Activated CD4-positive, alpha-beta T cell treated with anti-CD3 and anti-CD28 coated beads, Interleukin-2, amount 10 ng/mL, durations not matched to agents 7 days and 5 days (primary cell): ENCODE results near the gene SLC49A4. TPM values are rescaled to one million over a fixed set of nuclear protein-coding genes. Genes with fewer than 3 reads are reported as not detected.

ENCODE experiments used
- CTCF ChIA-PET: fragments of 350-600 bp; sonication (Branson Sonifier 250); formaldehyde crosslinking; loops from one replicate; lab custom pipeline; 2021; ENCODE audit warnings: antibody characterized with exemption; lab: Charles Lee
- POLR2A ChIA-PET: fragments of 350-600 bp; sonication (Branson Sonifier 250); formaldehyde crosslinking; loops from one replicate; lab custom pipeline; 2021; ENCODE audit warnings: antibody characterized with exemption; lab: Charles Lee
- DNase-seq: peaks from one replicate; pipeline ENCODE4 v3.0.0-alpha.2; 2020
- H3K27ac Mint-ChIP-seq: one replicate; pipeline ENCODE4 v1.8.0; 2021; ENCODE audit warnings: mild to moderate bottlenecking, moderate library complexity, mixed read lengths
- H3K27me3 Mint-ChIP-seq: one replicate; pipeline ENCODE4 v1.8.0; 2021; ENCODE audit warnings: mixed read lengths
- H3K36me3 Mint-ChIP-seq: one replicate; pipeline ENCODE4 v1.8.0; 2021; ENCODE audit warnings: low read depth, mixed read lengths
- H3K4me1 Mint-ChIP-seq: one replicate; pipeline ENCODE4 v1.8.0; 2021; ENCODE audit warnings: mixed read lengths
- H3K4me3 Mint-ChIP-seq: one replicate; pipeline ENCODE4 v1.8.0; 2021; ENCODE audit warnings: mild to moderate bottlenecking, moderate library complexity, mixed read lengths
- H3K9me3 Mint-ChIP-seq: one replicate; pipeline ENCODE4 v1.8.0; 2021; ENCODE audit warnings: mixed read lengths
- total RNA-seq, 2 experiments: library from RNA; stranded (reverse); gene quantifications; one replicate each; pipeline ENCODE4 v1.2.3, GENCODE V29; 2021

The SLC49A4 gene
- total RNA-seq, 2 experiments from 2014 or later, result 3.0 to 3.3 TPM

DNA sequence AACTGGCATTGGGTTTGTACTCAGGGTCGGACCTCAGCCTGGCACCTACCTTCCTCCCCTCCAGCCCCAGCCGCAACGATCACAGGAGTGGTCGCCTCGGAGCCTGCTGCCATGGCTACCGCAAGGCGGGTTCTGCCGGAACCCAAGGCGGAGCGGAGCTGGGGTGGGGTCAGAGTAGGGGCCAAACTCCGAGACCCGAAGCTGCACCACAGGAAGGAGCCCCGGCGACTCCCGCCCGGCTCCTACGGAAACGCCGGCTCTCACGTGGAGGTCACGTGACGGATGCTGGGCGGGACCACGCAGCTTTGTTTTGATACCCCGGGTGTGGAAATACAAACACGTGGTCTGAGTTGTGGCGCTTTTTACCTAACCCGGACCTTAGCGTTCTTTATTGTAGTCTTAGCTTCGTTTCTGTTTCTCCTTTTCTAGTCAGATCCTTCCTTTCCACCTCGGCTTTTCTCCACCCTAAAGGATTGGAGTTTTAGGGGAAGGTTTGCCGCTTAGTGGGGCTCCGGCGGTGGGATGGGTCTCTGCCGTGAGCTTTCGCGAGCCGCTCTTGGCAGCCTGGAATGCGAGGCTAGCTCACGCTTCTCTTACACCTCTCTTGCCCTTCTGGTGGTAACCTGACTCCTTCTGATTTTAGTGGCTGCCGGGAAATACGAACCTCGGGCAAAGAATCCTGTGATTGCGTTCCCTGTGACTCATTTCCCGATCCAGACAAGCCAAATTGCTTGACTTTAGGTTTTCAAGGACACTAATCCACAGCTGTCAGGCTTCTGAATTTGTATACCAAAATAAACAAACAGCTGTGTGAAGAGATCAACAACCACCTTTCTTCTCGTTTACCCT is 1.1 kb upstream of the SLC49A4 start, which contains the start of gene HSPBAP1:
HSPBAP1 (minus strand) TSS at position 264 of the 849 bp plus-strand sequence; CDS start at position 113, 151 bp downstream.
- Mint-ChIP-seq H3K4me3 (no peak within 1 kb of the TSS), H3K9me3 (no peaks in the 10 kb centered on the region), H3K4me1 (peaks cover 34% of the 10 kb centered on the region), H3K27me3 (no peaks in the 10 kb centered on the region), H3K27ac (peak within 1 kb of the TSS; percentile 89), H3K36me3 (peaks cover 11% of the 10 kb centered on the region)
- ChIA-PET CTCF (interaction anchor here (0.7 to 1.0 kb wide), 2 partner anchors 9 to 119 kb away, joined by 3 read pairs; no protein-coding TSS in a partner anchor), POLR2A (no interaction called here)
- peak; percentile 93 for DNase-seq

- H3K4me1 Mint-ChIP-seq, result peaks cover 34% of the 10 kb centered on the region
- no peaks in the 10 kb centered on the region for H3K9me3 Mint-ChIP-seq
- H3K36me3 Mint-ChIP-seq, result peaks cover 11% of the 10 kb centered on the region
- no peak overlapping the region for H3K4me3 Mint-ChIP-seq
- H3K27me3 Mint-ChIP-seq, result no peaks in the 10 kb centered on the region
- ChIA-PET POLR2A (no interaction called here), CTCF (no interaction called here)
- no peak for DNase-seq
- peak overlapping the region; percentile 89 for H3K27ac Mint-ChIP-seq
These were observed 438 bp upstream of the SLC49A4 start for GRCh38 chr3:122794483-122794778.

- no peak for DNase-seq
- Mint-ChIP-seq H3K4me1 (peaks cover 34% of the 10 kb centered on the region), H3K36me3 (peaks cover 11% of the 10 kb centered on the region), H3K4me3 (peak overlapping the region; percentile 56), H3K27me3 (no peaks in the 10 kb centered on the region), H3K27ac (no peak overlapping the region), H3K9me3 (no peaks in the 10 kb centered on the region)
- CTCF ChIA-PET, result no interaction called here
- POLR2A ChIA-PET, result no interaction called here
These were observed 866 bp downstream of the SLC49A4 start for GRCh38 chr3:122795674-122796195.

DNA sequence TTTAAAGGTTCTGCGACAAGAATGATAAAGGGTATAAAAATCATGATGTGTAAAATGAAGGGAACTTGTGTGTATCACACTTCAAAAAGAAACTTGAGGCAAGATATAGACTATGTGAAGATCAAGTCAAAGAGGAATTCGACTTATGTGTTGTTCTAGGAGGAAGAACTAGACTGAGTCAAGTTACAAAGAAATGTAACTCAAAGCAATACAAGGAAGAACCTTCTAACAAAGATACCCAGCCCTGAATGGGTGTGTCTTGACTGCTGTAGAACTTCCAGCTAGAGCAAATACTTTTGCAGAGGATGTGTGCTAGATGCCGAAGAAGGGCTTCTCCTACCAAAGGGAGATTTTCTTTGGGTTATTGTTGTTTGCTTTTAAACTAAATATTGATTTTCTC is 2.4 kb downstream of the SLC49A4 start:
- DNase-seq, result no peak
- CTCF ChIA-PET, result interaction anchor here (1.4 kb wide), 1 partner anchor 11 kb away, joined by 3 read pairs; no protein-coding TSS in a partner anchor
- Mint-ChIP-seq H3K27me3 (no peaks in the 10 kb centered on the region), H3K27ac (no peak overlapping the region), H3K4me3 (no peak overlapping the region), H3K36me3 (peaks cover 11% of the 10 kb centered on the region), H3K4me1 (peaks cover 34% of the 10 kb centered on the region), H3K9me3 (no peaks in the 10 kb centered on the region)
- POLR2A ChIA-PET, result no interaction called here

- no peak overlapping the region for H3K4me3 Mint-ChIP-seq
- CTCF ChIA-PET, result no interaction called here
These were observed 4.5 kb downstream of the SLC49A4 start for GRCh38 chr3:122799322-122799721.

DNA sequence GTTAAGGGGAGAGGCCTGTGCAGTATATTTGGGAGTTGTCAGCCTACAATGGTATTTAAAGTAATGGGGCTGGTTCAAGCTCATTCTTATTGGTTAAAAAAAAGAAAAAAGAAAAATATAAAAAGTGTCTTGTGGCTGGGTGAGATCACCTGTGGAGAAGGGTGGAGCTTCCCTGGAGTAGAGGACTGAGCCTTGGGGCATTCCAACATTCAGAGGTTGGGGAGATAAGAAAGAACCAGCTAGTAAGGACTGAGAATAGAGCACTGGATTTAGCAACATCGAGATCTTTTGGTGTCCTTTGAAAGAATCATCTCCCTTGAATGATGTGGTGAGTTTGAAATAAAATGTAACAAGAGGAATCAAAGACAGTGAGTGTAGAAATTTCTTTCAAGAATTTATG is 5.2 kb downstream of the SLC49A4 start:
- H3K4me1 Mint-ChIP-seq, result peaks cover 19% of the 10 kb centered on the region
- H3K27ac Mint-ChIP-seq, result no peak overlapping the region
- ChIA-PET POLR2A (no interaction called here), CTCF (no interaction called here)
- DNase-seq, result no peak
- no peaks in the 10 kb centered on the region for H3K27me3 Mint-ChIP-seq
- peaks cover 2% of the 10 kb centered on the region for H3K9me3 Mint-ChIP-seq
- peaks cover 18% of the 10 kb centered on the region for H3K36me3 Mint-ChIP-seq
- H3K4me3 Mint-ChIP-seq, result no peak overlapping the region

More at GRCh38 chr3:122799322-122799721, 4.5 kb downstream of the SLC49A4 start:
- DNase-seq, result no peak
- Mint-ChIP-seq H3K36me3 (peaks cover 18% of the 10 kb centered on the region), H3K9me3 (peaks cover 2% of the 10 kb centered on the region), H3K4me1 (peaks cover 23% of the 10 kb centered on the region), H3K27me3 (no peaks in the 10 kb centered on the region), H3K27ac (no peak overlapping the region)
- POLR2A ChIA-PET, result interaction anchor here (0.6 kb wide), 1 partner anchor 99 kb away, joined by 4 read pairs; no protein-coding TSS in a partner anchor

DNA sequence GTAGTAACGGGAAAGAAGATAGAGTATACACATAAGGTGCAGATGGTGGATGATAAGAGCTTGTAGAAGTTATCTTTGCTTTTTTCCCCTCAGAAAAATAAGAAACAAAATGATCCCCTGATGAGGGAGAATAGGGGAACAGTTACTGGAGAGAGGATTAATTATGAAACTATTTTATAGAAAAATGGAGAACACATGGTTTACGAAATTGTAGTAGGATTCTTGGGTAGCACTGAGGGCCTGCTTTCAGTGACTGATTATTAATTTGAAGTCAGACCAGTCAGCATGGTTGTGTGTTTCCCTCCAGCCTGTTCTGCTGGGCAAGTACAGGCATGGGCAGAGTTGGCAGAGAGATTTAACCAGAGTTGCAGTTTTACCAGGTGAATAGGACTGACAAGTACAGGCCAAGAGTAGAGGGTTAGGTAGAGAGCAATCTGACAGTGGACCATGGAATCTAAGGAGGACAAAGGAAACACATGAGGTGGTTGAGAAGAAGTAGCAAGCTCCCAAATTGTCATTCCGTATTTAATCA is 5.9 kb downstream of the SLC49A4 start:
- H3K9me3 Mint-ChIP-seq, result peaks cover 2% of the 10 kb centered on the region
- peaks cover 18% of the 10 kb centered on the region for H3K36me3 Mint-ChIP-seq
- ChIA-PET CTCF (no interaction called here), POLR2A (no interaction called here)
- H3K27me3 Mint-ChIP-seq, result no peaks in the 10 kb centered on the region
- DNase-seq, result no peak
- H3K27ac Mint-ChIP-seq, result no peak overlapping the region
- H3K4me3 Mint-ChIP-seq, result no peak overlapping the region
- H3K4me1 Mint-ChIP-seq, result peaks cover 16% of the 10 kb centered on the region

DNA sequence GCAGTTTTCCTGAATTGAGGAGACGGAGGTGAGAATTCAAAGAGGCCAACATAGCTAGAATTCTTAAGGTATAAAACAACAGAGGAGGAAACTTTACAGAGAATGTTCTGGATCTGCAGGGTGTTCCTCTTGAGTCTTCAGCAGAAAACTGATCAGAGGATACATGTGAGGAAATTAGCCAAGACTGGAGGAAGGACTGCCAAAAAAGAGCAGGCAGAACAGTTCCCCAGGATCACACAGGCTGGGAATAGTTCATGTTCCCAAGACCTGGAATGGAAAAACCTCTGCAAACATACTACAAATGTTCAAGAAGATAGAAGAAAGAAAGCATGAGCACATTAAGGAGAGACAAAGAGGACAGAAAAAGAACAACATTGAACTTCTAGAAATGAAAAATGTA is 7.5 kb downstream of the SLC49A4 start:
- no peak for DNase-seq
- Mint-ChIP-seq H3K27ac (no peak overlapping the region), H3K9me3 (peaks cover 2% of the 10 kb centered on the region), H3K4me1 (peaks cover 3% of the 10 kb centered on the region), H3K36me3 (peaks cover 10% of the 10 kb centered on the region), H3K27me3 (no peaks in the 10 kb centered on the region), H3K4me3 (no peak overlapping the region)
- POLR2A ChIA-PET, result no interaction called here
- CTCF ChIA-PET, result no interaction called here

- no peak for DNase-seq
- H3K36me3 Mint-ChIP-seq, result peaks cover 10% of the 10 kb centered on the region
- ChIA-PET POLR2A (no interaction called here), CTCF (interaction anchor here (0.5 kb wide), 1 partner anchor 35 kb away, joined by 3 read pairs; no protein-coding TSS in a partner anchor)
- no peak overlapping the region for H3K27ac Mint-ChIP-seq
- H3K9me3 Mint-ChIP-seq, result peaks cover 2% of the 10 kb centered on the region
- H3K4me1 Mint-ChIP-seq, result no peaks in the 10 kb centered on the region
- H3K4me3 Mint-ChIP-seq, result no peak overlapping the region
- no peaks in the 10 kb centered on the region for H3K27me3 Mint-ChIP-seq
These were observed 9.1 kb downstream of the SLC49A4 start for GRCh38 chr3:122803977-122804376.

DNA sequence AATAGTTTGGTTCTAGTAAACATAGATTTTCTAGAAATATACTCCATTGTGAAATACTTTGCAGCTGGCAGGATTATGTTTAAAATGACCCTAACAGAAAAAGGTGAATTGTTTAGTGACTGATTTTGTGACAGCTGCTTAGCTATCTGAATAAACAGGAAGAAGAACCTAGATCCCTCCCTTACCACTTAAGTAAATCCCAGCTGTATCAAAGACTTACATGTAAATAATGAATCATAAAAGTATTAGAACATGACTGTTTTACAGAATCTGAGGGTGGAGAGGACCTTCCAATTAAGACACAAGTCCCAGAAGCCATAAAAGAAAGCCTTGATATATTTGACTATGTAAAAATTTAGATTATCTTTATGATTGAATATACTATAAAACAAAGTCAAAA is 15.9 kb downstream of the SLC49A4 start:
- Mint-ChIP-seq H3K36me3 (peaks cover 7% of the 10 kb centered on the region), H3K27me3 (no peaks in the 10 kb centered on the region), H3K4me1 (no peaks in the 10 kb centered on the region), H3K4me3 (no peak overlapping the region), H3K9me3 (no peaks in the 10 kb centered on the region), H3K27ac (no peak overlapping the region)
- CTCF ChIA-PET, result no interaction called here
- POLR2A ChIA-PET, result no interaction called here
- DNase-seq, result no peak

- H3K27ac Mint-ChIP-seq, result no peak overlapping the region
- POLR2A ChIA-PET, result no interaction called here
- H3K36me3 Mint-ChIP-seq, result peaks cover 3% of the 10 kb centered on the region
- CTCF ChIA-PET, result interaction anchor here (1.1 kb wide), 1 partner anchor 11 kb away, joined by 3 read pairs; no protein-coding TSS in a partner anchor
- H3K4me1 Mint-ChIP-seq, result no peaks in the 10 kb centered on the region
- no peak overlapping the region for H3K4me3 Mint-ChIP-seq
- H3K9me3 Mint-ChIP-seq, result no peaks in the 10 kb centered on the region
- no peak for DNase-seq
- no peaks in the 10 kb centered on the region for H3K27me3 Mint-ChIP-seq
These were observed 21.7 kb downstream of the SLC49A4 start for GRCh38 chr3:122816587-122816986.

DNA sequence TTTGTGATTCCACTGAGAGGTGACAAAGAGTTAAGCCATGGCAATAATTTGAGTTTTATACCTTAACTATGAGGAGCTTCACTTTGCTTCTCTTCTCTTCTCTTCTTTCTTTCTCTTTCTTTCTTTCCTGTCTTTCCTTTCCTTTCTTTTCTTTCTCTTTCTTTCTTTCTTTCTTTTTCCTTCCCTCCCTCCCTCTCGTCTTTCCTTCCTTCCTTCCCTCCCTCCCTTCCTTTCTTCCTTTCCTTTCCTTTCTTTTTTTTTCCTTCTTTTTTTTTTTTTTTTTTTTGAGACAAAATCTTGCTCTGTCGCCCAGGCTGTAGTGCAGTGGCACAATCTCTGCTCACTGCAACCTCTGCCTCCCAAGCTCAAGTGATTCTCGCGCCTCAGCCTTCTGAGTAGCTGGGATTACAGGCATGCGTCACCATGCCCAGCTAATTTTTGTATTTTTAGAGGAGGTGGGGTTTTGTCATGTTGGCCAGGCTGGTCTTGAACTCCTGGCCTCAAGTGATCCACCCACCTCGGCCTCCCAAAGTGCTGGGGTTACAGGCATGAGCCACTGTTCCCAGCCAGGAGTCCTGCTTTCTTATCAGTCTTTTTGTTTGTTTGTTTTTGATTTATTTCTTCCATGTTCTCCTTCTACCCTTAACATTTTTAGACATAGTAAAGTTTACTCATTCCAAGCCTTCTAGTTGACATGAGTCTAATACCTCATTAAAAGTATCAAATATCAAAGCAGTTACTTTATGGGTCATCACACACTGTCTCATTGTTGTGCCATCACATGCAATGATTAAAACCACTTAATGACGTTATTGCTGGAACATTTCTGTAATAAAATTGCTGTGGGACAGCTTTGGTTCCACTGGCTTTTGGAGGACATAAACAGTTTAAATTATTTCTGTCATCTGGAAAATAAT is 29.9 kb downstream of the SLC49A4 start:
- CTCF ChIA-PET, result interaction anchor here (0.6 to 1.5 kb wide), 4 partner anchors 18 to 431 kb away, joined by 3 to 5 read pairs (median 3); partner anchors contain the start of gene PDIA5
- no peaks in the 10 kb centered on the region for H3K4me1 Mint-ChIP-seq
- no peaks in the 10 kb centered on the region for H3K27me3 Mint-ChIP-seq
- H3K4me3 Mint-ChIP-seq, result no peak overlapping the region
- H3K9me3 Mint-ChIP-seq, result no peaks in the 10 kb centered on the region
- no peak for DNase-seq
- H3K27ac Mint-ChIP-seq, result no peak overlapping the region
- no peaks in the 10 kb centered on the region for H3K36me3 Mint-ChIP-seq
- POLR2A ChIA-PET, result interaction anchor here (0.6 kb wide), 1 partner anchor 9 kb away, joined by 4 read pairs; no protein-coding TSS in a partner anchor
